Suprapubic skin (tissue), 4 donors: Measurements from ENCODE around the gene IFRD1. TPM values are rescaled to one million over a fixed set of nuclear protein-coding genes. Genes with fewer than 3 reads are reported as not detected.

Source experiments
- DNase-seq, 2 donors: peaks; one replicate each; pipeline ENCODE4 v3.0.0-alpha.2; 2019; ENCODE audit warnings: low spot score in 2 of 2
- H3K27ac ChIP-seq: fragments of 200-600 bp; sonication (generic); one replicate; pipeline ENCODE4 v1.5.1; 2019
- H3K27me3 ChIP-seq: fragments of 200-600 bp; sonication (generic); one replicate; pipeline ENCODE4 v1.5.1; 2019
- H3K36me3 ChIP-seq: fragments of 200-600 bp; sonication (generic); one replicate; pipeline ENCODE4 v1.5.1; 2019
- H3K4me1 ChIP-seq: fragments of 200-600 bp; sonication (generic); one replicate; pipeline ENCODE4 v1.5.1; 2019
- H3K4me3 ChIP-seq: fragments of 200-600 bp; sonication (generic); one replicate; pipeline ENCODE4 v1.5.1; 2019; ENCODE audit warnings: mild to moderate bottlenecking
- H3K9me3 ChIP-seq: fragments of 200-600 bp; sonication (generic); one replicate; pipeline ENCODE4 v1.5.1; 2019
- CTCF ChIP-seq, 2 donors: fragments of 200-600 bp in 1 of 2; fragments of 450-650 bp in 1 of 2; sonication (generic) in 1 of 2; IDR thresholded peaks; one replicate each; pipeline ENCODE4 v1.5.1; 2016 to 2019; ENCODE audit warnings: antibody characterized with exemption in 2 of 2, mild to moderate bottlenecking in 1 of 2, moderate library complexity in 1 of 2
- EP300 ChIP-seq: sonication (generic); formaldehyde crosslinking; IDR thresholded peaks from one replicate; pipeline ENCODE4 v1.6.1; 2017; ENCODE audit warnings: antibody characterized with exemption
- POLR2A ChIP-seq, 2 donors: fragments of 450-650 bp; IDR thresholded peaks; one replicate each; pipeline ENCODE4 v1.6.1; 2017; ENCODE audit warnings: antibody characterized with exemption in 2 of 2, mild to moderate bottlenecking in 2 of 2, moderate library complexity in 2 of 2
- POLR2AphosphoS5 ChIP-seq, 3 donors: sonication (generic); formaldehyde crosslinking; IDR thresholded peaks; one replicate each; pipeline ENCODE4 v1.6.1; 2017; ENCODE audit warnings: antibody characterized with exemption in 3 of 3
- WGBS: methylation state at CpG from one replicate; pipeline ENCODE4 v1.1.5; 2018; 5-methylcytosine and 5-hydroxymethylcytosine counted together
- total RNA-seq, 4 donors: library from RNA; depleted of rRNA; stranded (reverse); fragments of >200 nt; gene quantifications; one replicate each; pipeline ENCODE4 v1.1.0, GENCODE V29; 2016

Gene IFRD1
- total RNA-seq, 4 donors from 2014 or later = 30.7 to 81.4 (median 44.6) TPM

- peak in 1 of 2 donors; percentile 64 for DNase-seq
- no peaks in the 10 kb centered on the region for H3K9me3 ChIP-seq
- H3K4me3 ChIP-seq = no peak overlapping the region
- 41% methylated on average over 4 of the region's 4 CpGs for WGBS
- H3K27me3 ChIP-seq = no peaks in the 10 kb centered on the region
- H3K4me1 ChIP-seq = peaks cover 45% of the 10 kb centered on the region
- TF ChIP-seq CTCF (IDR thresholded peaks at IDR 0.05) (no peak), POLR2A (IDR thresholded peaks at IDR 0.05) (no peak), POLR2AphosphoS5 (IDR thresholded peaks at IDR 0.05) (no peak), EP300 (no peak)
- no peaks in the 10 kb centered on the region for H3K36me3 ChIP-seq
- peak overlapping the region; percentile 71 for H3K27ac ChIP-seq
These were observed 34.5 kb downstream of the IFRD1 start for GRCh38 chr7:112484671-112485167.

- peaks cover 43% of the 10 kb centered on the region for H3K4me1 ChIP-seq
- no peaks in the 10 kb centered on the region for H3K27me3 ChIP-seq
- WGBS = 85% methylated on average over 5 of the region's 5 CpGs
- no peaks in the 10 kb centered on the region for H3K36me3 ChIP-seq
- peak overlapping the region; percentile 17 for H3K27ac ChIP-seq
- DNase-seq = no peak
- H3K9me3 ChIP-seq = no peaks in the 10 kb centered on the region
- no peak overlapping the region for H3K4me3 ChIP-seq
- TF ChIP-seq CTCF (IDR thresholded peaks at IDR 0.05) (no peak), POLR2AphosphoS5 (IDR thresholded peaks at IDR 0.05) (no peak), EP300 (no peak), POLR2A (IDR thresholded peaks at IDR 0.05) (no peak)
These were observed 35.5 kb downstream of the IFRD1 start for GRCh38 chr7:112485766-112486165.

GRCh38 chr7:112487457-112488263, 37.4 kb downstream of the IFRD1 start:
- DNase-seq = no peak
- 88% methylated on average over 8 of the region's 8 CpGs for WGBS

GRCh38 chr7:112488264-112488552, 37.9 kb downstream of the IFRD1 start:
- DNase-seq = no peak
- TF ChIP-seq POLR2AphosphoS5 (IDR thresholded peaks at IDR 0.05) (no peak), POLR2A (IDR thresholded peaks at IDR 0.05) (no peak), CTCF (IDR thresholded peaks at IDR 0.05) (no peak), EP300 (no peak)
- WGBS = 66% methylated on average over 4 of the region's 4 CpGs

More at GRCh38 chr7:112487457-112488263, 37.4 kb downstream of the IFRD1 start:
- no peak overlapping the region for H3K4me3 ChIP-seq
- TF ChIP-seq CTCF (IDR thresholded peaks at IDR 0.05) (no peak), EP300 (no peak)
- no peak overlapping the region for H3K27ac ChIP-seq
- no peaks in the 10 kb centered on the region for H3K27me3 ChIP-seq
- H3K9me3 ChIP-seq = no peaks in the 10 kb centered on the region
- peaks cover 24% of the 10 kb centered on the region for H3K4me1 ChIP-seq
- H3K36me3 ChIP-seq = no peaks in the 10 kb centered on the region

GRCh38 chr7:112492186-112492585, 41.9 kb downstream of the IFRD1 start:
- Histone ChIP-seq H3K27ac (no peak overlapping the region), H3K4me1 (peaks cover 7% of the 10 kb centered on the region), H3K27me3 (no peaks in the 10 kb centered on the region), H3K9me3 (no peaks in the 10 kb centered on the region), H3K4me3 (no peak overlapping the region), H3K36me3 (no peaks in the 10 kb centered on the region)
- TF ChIP-seq EP300 (no peak), CTCF (IDR thresholded peaks at IDR 0.05) (no peak), POLR2AphosphoS5 (IDR thresholded peaks at IDR 0.05) (no peak), POLR2A (IDR thresholded peaks at IDR 0.05) (no peak)
- 86% methylated on average over 2 of the region's 2 CpGs for WGBS
- DNase-seq = no peak

More at GRCh38 chr7:112488264-112488552, 37.9 kb downstream of the IFRD1 start:
- Histone ChIP-seq H3K36me3 (no peaks in the 10 kb centered on the region), H3K27ac (no peak overlapping the region), H3K4me3 (no peak overlapping the region), H3K4me1 (peaks cover 22% of the 10 kb centered on the region), H3K27me3 (no peaks in the 10 kb centered on the region), H3K9me3 (no peaks in the 10 kb centered on the region)
